Transverse colon (tissue), 4 donors: ENCODE data around the gene NACA2. TPM values are rescaled to one million over a fixed set of nuclear protein-coding genes. Genes with fewer than 3 reads are reported as not detected.
"Not testable (repeated sequence)": the region's sequence is repeated elsewhere in the genome, so short reads cannot be mapped to it uniquely, and the experiment has no call there.

ENCODE experiments used
- DNase-seq: peaks from one replicate; pipeline ENCODE4 v3.0.0-alpha.2; 2019
- H3K27ac ChIP-seq, 4 donors: fragments of 200-600 bp; sonication (generic); 2 replicates each; pipeline ENCODE4 v1.5.1; 2016 to 2018; ENCODE audit warnings: inconsistent platforms in 4 of 4
- H3K27me3 ChIP-seq: fragments of 200-600 bp; sonication (generic); 2 replicates; pipeline ENCODE4 v1.5.1; 2017; ENCODE audit warnings: inconsistent platforms
- H3K36me3 ChIP-seq, 4 donors: fragments of 200-600 bp; sonication (generic); 2 replicates each; pipeline ENCODE4 v1.5.1; 2017 to 2019; ENCODE audit warnings: inconsistent platforms in 4 of 4
- H3K4me1 ChIP-seq, 4 donors: fragments of 200-600 bp; sonication (generic); 2 replicates each; pipeline ENCODE4 v1.5.1; 2017 to 2020; ENCODE audit warnings: inconsistent platforms in 4 of 4
- H3K4me3 ChIP-seq, 4 donors: fragments of 200-600 bp; sonication (generic); 1 replicate in 1 of 4; 2 replicates in 3 of 4; pipeline versions ENCODE4 v1.5.1 to v1.6.1; 2017 to 2019; ENCODE audit warnings: inconsistent platforms in 4 of 4
- H3K9me3 ChIP-seq, 2 donors: fragments of 200-600 bp; sonication (generic); 2 replicates each; pipeline ENCODE4 v1.5.1; 2017 to 2019; ENCODE audit warnings: inconsistent platforms in 2 of 2
- EP300 ChIP-seq: sonication (generic); formaldehyde crosslinking; IDR thresholded peaks from one replicate; pipeline ENCODE4 v1.6.1; 2017; ENCODE audit warnings: antibody characterized with exemption, low read depth
- POLR2A ChIP-seq: fragments of 450-650 bp; IDR thresholded peaks from one replicate; pipeline ENCODE4 v1.6.1; 2016; ENCODE audit warnings: antibody characterized with exemption, mild to moderate bottlenecking, moderate library complexity
- POLR2AphosphoS5 ChIP-seq, 3 donors: sonication (generic); formaldehyde crosslinking; IDR thresholded peaks; one replicate each; pipeline ENCODE4 v1.6.1; 2016; ENCODE audit warnings: antibody characterized with exemption in 3 of 3
- WGBS, 2 donors: methylation state at CpG; one replicate each; pipeline ENCODE4 v1.1.5; 2018; ENCODE audit warnings: low coverage in 1 of 2; 5-methylcytosine and 5-hydroxymethylcytosine counted together
- in situ Hi-C, 4 donors: fragments of 200-750 bp; cut with MboI; loops; one replicate each; pipeline versions ENCODE4 v1.15.0 to v1.15.1; 2017; ENCODE audit warnings: low sequenced_read_pairs in 3 of 4, low pct_ligation_motif_present in 1 of 4, low pct_unique_long_range_greater_than_20kb in 1 of 4
- intact Hi-C: fragments of 100-400 bp; cut with DNase I; formaldehyde crosslinking; loops from one replicate; pipeline ENCODE4 v1.15.1; 2023; ENCODE audit warnings: low total_unique reads
- total RNA-seq, 4 donors: library from RNA; depleted of rRNA; stranded (reverse); fragments of >200 nt; gene quantifications; one replicate each; pipeline ENCODE4 v1.1.0, GENCODE V29; 2016
- TF ChIP-seq, protein P1 (sequence below), 5 experiments: fragments of 200-600 bp in 3 of 5; fragments of 450-650 bp in 2 of 5; sonication (generic) in 3 of 5; IDR thresholded peaks; 1 replicate in 2 of 5; 2 replicates in 3 of 5; pipeline ENCODE4 v1.5.1; 2016 to 2017; ENCODE audit warnings: antibody characterized with exemption in 5 of 5, inconsistent platforms in 3 of 5, mild to moderate bottlenecking in 2 of 5, moderate library complexity in 1 of 5

The NACA2 gene
- total RNA-seq, 4 donors from 2014 or later: not detected

GRCh38 chr17:61571624-61572023 is 19.4 kb downstream of the NACA2 start:
- peaks cover 2 to 3% of the 10 kb centered on the region in 2 donors for H3K9me3 ChIP-seq
- no peak for TF ChIP-seq EP300
- peaks cover 0 to 7% (median 0%) of the 10 kb centered on the region in 4 donors for H3K4me1 ChIP-seq
- 100% methylated on average over 1 of the region's 1 CpG for WGBS, 2 donors
- no peak overlapping the region for H3K27ac ChIP-seq
- no peak overlapping the region for H3K4me3 ChIP-seq
- no peaks in the 10 kb centered on the region for H3K36me3 ChIP-seq
- in situ Hi-C loops (loop anchor here in 1 of 4 donors (25.0 kb wide), 1 partner anchor 834 kb away; no protein-coding TSS in a partner anchor), intact Hi-C loops (no loop called here)
- DNase-seq: no peak
- H3K27me3 ChIP-seq: no peaks in the 10 kb centered on the region

DNA sequence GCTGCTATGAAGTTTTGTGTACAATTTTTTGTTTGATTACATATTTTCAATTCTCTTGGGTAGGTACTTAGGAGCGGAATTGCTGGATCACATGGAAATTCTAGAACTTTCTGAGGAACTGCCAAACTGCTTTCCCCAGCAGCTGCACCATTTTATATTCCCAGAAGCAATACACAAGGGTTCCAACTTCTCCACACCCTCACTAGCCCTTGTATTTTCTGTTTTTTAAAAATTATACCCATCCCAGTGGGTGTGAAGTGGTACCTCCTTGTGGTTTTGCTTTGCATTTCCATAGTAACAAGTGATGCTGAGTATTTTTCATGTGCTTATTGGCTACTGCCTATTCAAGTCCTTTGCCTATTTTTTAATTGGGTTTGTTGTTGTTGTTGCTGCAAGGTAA is 20.9 kb downstream of the NACA2 start:
- H3K27ac ChIP-seq: no peak overlapping the region
- WGBS, 2 donors: 90 to 100% methylated on average over 1 of the region's 1 CpG
- TF ChIP-seq, protein P1, sequence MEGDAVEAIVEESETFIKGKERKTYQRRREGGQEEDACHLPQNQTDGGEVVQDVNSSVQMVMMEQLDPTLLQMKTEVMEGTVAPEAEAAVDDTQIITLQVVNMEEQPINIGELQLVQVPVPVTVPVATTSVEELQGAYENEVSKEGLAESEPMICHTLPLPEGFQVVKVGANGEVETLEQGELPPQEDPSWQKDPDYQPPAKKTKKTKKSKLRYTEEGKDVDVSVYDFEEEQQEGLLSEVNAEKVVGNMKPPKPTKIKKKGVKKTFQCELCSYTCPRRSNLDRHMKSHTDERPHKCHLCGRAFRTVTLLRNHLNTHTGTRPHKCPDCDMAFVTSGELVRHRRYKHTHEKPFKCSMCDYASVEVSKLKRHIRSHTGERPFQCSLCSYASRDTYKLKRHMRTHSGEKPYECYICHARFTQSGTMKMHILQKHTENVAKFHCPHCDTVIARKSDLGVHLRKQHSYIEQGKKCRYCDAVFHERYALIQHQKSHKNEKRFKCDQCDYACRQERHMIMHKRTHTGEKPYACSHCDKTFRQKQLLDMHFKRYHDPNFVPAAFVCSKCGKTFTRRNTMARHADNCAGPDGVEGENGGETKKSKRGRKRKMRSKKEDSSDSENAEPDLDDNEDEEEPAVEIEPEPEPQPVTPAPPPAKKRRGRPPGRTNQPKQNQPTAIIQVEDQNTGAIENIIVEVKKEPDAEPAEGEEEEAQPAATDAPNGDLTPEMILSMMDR (IDR thresholded peaks at IDR 0.05): no peak
- TF ChIP-seq POLR2AphosphoS5 (IDR thresholded peaks at IDR 0.05) (no peak), EP300 (no peak), POLR2A (no peak)
- peaks cover 0 to 7% (median 0%) of the 10 kb centered on the region in 4 donors for H3K4me1 ChIP-seq
- in situ Hi-C loops: loop anchor here in 1 of 4 donors (25.0 kb wide), 1 partner anchor 833 kb away; no protein-coding TSS in a partner anchor
- intact Hi-C loops: no loop called here
- no peaks in the 10 kb centered on the region for H3K27me3 ChIP-seq
- H3K36me3 ChIP-seq: no peaks in the 10 kb centered on the region
- peaks cover 2 to 3% of the 10 kb centered on the region in 2 donors for H3K9me3 ChIP-seq
- DNase-seq: no peak
- no peak overlapping the region for H3K4me3 ChIP-seq

DNA sequence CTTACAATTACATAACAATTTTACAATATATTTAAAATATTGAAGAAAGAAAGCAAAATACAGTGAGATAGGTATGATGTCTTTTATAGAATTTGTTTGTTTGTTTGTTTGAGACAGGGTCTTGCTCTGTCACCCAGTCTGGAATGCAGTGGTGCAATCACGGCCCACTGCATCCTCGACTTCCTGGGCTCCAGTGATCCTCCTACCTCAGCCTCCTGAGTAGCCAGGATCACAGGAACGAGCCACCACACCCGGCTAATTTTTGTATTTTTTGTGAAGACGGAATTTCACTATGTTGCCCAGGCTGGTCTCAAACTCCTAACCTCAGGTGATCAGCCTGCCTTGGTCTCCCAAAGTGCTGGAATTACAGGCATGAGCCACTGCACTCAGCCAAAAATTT is 21.5 kb downstream of the NACA2 start:
- in situ Hi-C loops: loop anchor here in 1 of 4 donors (25.0 kb wide), 1 partner anchor 832 kb away; no protein-coding TSS in a partner anchor
- H3K4me1 ChIP-seq, intact Hi-C loops, H3K27ac ChIP-seq, DNase-seq, H3K9me3 ChIP-seq, H3K36me3 ChIP-seq, H3K27me3 ChIP-seq, H3K4me3 ChIP-seq: not testable (repeated sequence)
- WGBS, 2 donors: 87 to 93% methylated on average over 3 to 5 of the region's 5 CpGs

DNA sequence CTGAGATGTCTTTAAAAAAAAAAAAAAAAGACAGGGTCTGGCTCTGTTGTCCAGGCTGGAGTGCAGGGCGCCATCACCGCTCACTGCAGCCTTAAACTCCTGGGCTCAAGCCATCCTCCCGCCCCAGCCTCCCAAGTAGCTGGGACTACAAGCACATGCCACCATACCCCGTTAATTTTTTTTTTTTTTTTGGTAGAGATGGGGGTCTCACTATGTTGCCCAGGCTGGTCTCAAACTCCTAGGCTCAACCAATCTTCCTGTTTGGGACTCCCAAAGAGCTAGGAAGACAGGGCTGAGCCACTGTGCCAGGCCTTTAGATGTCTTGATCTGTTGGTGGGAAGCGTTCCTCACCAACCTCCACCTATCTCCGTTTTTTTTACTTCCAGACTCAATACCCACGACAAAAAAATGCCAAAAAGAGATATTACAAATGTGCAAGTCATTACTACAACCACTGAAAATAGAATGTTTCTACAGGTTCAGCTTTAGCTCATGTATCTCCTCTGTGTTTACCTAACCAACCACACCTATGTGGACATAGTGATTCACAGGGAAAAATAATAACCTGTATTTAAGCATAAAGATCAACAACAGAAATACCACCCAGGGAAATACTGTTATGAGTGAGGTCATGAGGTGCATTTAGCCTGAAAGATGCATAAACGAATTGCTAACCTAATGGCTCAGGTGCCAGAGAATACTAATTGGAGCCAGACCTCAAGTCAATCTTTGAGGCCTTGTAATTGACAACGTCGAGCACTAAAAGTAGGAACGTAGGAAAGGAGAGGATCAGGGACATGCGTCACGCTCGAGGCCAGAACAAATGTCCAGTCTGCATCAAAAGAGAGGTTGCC is 22.6 kb downstream of the NACA2 start:
- DNase-seq: no peak

GRCh38 chr17:61567045-61567802 is 23.8 kb downstream of the NACA2 start:
- intact Hi-C loops (no loop called here), in situ Hi-C loops (loop anchor here in 1 of 4 donors (25.0 kb wide), 1 partner anchor 830 kb away; no protein-coding TSS in a partner anchor)
- Histone ChIP-seq H3K36me3 (no peaks in the 10 kb centered on the region), H3K27ac (no peak overlapping the region), H3K4me3 (no peak overlapping the region), H3K9me3 (peaks cover 2 to 3% of the 10 kb centered on the region in 2 donors), H3K4me1 (peaks cover 0 to 7% (median 0%) of the 10 kb centered on the region in 4 donors), H3K27me3 (peaks cover 11% of the 10 kb centered on the region)
- no peak for TF ChIP-seq EP300
- TF ChIP-seq POLR2AphosphoS5 (IDR thresholded peaks at IDR 0.05): no peak
- TF ChIP-seq, protein P1 (IDR thresholded peaks at IDR 0.05): no peak
- no peak for TF ChIP-seq POLR2A
- DNase-seq: no peak
- 56 to 61% methylated on average over 4 of the region's 4 CpGs for WGBS, 2 donors

More for the DNA sequence above, 22.6 kb downstream of the NACA2 start:
- in situ Hi-C loops (loop anchor here in 1 of 4 donors (25.0 kb wide), 1 partner anchor 831 kb away; no protein-coding TSS in a partner anchor), intact Hi-C loops (no loop called here)
- WGBS, 2 donors: 67 to 73% methylated on average over 14 of the region's 14 CpGs
- TF ChIP-seq POLR2AphosphoS5 (IDR thresholded peaks at IDR 0.05) (peak in 2 of 3 donors; percentile 20 to 29), POLR2A (no peak)
- Histone ChIP-seq H3K9me3 (peaks cover 2 to 3% of the 10 kb centered on the region in 2 donors), H3K36me3 (no peaks in the 10 kb centered on the region), H3K4me1 (peaks cover 0 to 7% (median 0%) of the 10 kb centered on the region in 4 donors), H3K4me3 (no peak overlapping the region), H3K27me3 (peaks cover 1% of the 10 kb centered on the region), H3K27ac (no peak overlapping the region)

GRCh38 chr17:61566448-61566847 is 24.6 kb downstream of the NACA2 start:
- intact Hi-C loops, H3K4me1 ChIP-seq, H3K36me3 ChIP-seq, H3K4me3 ChIP-seq, DNase-seq, H3K9me3 ChIP-seq, H3K27ac ChIP-seq: not testable (repeated sequence)
- peaks cover 11% of the 10 kb centered on the region for H3K27me3 ChIP-seq
- WGBS, 2 donors: 87 to 89% methylated on average over 2 to 5 of the region's 5 CpGs
- in situ Hi-C loops: loop anchor here in 1 of 4 donors (25.0 kb wide), 1 partner anchor 829 kb away; no protein-coding TSS in a partner anchor

- in situ Hi-C loops: loop anchor here in 1 of 4 donors (25.0 kb wide), 1 partner anchor 829 kb away; no protein-coding TSS in a partner anchor
- H3K9me3 ChIP-seq, H3K36me3 ChIP-seq, H3K4me1 ChIP-seq, intact Hi-C loops, H3K4me3 ChIP-seq, H3K27ac ChIP-seq, DNase-seq: not testable (repeated sequence)
- H3K27me3 ChIP-seq: peaks cover 11% of the 10 kb centered on the region
These were observed 25.2 kb downstream of the NACA2 start for GRCh38 chr17:61565850-61566249.
